Epithelial cell of esophagus (primary cell): ENCODE results near the gene LMAN2L.

Source experiments
- DNase-seq: peaks from one replicate; pipeline ENCODE4 v3.0.0; 2010; ENCODE audit warnings: low read depth
- H3K4me3 ChIP-seq: 2 replicates; pipeline ENCODE4 v1.5.1; 2011; ENCODE audit warnings: mild to moderate bottlenecking, low read length, control low read depth
- TF ChIP-seq, protein P1 (sequence below): IDR thresholded peaks from 2 replicates; pipeline ENCODE4 v1.5.1; 2011; ENCODE audit warnings: low read depth, mild to moderate bottlenecking, low read length, control low read depth, inconsistent platforms; ENCODE audit not compliant: insufficient read depth; ENCODE audit errors: missing control alignments

Gene LMAN2L

DNA sequence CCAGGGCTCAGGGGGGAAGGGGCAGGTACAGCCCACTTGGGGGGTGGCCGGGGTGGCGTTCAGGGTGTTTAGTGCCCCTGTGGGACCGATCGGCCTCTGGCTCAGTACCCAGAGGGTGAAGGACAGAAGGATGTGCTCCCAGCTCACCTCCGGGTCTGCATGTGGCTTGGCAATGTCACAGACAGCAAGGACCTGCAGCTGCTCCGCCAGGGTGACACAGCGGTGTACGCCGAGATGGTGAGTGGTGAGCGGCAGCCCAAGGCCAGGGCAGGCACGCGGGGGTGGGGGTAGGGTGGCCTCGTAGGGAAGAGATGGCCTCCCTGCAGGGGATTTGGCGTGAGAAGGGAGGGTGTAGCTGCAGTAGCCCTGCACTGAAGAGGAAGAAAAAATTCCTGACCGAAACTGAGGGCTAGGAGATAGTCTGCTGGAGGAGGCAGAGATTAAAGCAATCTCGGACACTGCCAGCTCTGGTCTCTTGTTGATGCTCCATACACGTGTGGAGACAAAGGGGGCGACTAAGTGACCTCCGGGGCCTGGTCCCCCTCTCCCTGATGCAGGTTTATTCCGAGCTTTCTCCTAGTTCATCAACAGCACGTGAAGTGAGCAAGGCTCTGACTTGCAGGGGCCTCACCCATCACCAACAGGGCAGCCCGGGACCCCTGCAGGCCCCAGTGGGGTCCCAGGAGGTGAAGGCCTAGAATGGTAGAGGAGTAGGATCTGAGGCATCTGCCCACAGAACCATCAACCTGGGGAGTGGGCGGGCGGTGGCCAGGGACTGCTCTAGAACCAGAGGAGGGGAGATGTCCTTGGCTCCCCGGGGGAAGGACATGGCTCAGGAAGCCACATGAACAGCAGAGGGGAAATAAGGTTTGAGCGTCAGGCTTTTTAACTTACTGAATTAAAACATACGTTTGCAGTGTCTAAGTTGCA, 51.9 kb downstream of the LMAN2L start:
- H3K4me3 ChIP-seq, result no peak overlapping the region
- TF ChIP-seq, protein P1, sequence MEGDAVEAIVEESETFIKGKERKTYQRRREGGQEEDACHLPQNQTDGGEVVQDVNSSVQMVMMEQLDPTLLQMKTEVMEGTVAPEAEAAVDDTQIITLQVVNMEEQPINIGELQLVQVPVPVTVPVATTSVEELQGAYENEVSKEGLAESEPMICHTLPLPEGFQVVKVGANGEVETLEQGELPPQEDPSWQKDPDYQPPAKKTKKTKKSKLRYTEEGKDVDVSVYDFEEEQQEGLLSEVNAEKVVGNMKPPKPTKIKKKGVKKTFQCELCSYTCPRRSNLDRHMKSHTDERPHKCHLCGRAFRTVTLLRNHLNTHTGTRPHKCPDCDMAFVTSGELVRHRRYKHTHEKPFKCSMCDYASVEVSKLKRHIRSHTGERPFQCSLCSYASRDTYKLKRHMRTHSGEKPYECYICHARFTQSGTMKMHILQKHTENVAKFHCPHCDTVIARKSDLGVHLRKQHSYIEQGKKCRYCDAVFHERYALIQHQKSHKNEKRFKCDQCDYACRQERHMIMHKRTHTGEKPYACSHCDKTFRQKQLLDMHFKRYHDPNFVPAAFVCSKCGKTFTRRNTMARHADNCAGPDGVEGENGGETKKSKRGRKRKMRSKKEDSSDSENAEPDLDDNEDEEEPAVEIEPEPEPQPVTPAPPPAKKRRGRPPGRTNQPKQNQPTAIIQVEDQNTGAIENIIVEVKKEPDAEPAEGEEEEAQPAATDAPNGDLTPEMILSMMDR, result no peak
- DNase-seq, result no peak

- H3K4me3 ChIP-seq, result no peak overlapping the region
- DNase-seq, result no peak
- TF ChIP-seq, protein P1, result no peak
These were observed 52.6 kb downstream of the LMAN2L start for GRCh38 chr2:96687266-96687665.

GRCh38 chr2:96685577-96686459, 54.0 kb downstream of the LMAN2L start:
- DNase-seq, result no peak
- H3K4me3 ChIP-seq, result no peak overlapping the region
- TF ChIP-seq, protein P1, result no peak

- TF ChIP-seq, protein P1, result no peak
- DNase-seq, result no peak
- no peak overlapping the region for H3K4me3 ChIP-seq
These were observed 54.8 kb downstream of the LMAN2L start for GRCh38 chr2:96684883-96685576.

DNA sequence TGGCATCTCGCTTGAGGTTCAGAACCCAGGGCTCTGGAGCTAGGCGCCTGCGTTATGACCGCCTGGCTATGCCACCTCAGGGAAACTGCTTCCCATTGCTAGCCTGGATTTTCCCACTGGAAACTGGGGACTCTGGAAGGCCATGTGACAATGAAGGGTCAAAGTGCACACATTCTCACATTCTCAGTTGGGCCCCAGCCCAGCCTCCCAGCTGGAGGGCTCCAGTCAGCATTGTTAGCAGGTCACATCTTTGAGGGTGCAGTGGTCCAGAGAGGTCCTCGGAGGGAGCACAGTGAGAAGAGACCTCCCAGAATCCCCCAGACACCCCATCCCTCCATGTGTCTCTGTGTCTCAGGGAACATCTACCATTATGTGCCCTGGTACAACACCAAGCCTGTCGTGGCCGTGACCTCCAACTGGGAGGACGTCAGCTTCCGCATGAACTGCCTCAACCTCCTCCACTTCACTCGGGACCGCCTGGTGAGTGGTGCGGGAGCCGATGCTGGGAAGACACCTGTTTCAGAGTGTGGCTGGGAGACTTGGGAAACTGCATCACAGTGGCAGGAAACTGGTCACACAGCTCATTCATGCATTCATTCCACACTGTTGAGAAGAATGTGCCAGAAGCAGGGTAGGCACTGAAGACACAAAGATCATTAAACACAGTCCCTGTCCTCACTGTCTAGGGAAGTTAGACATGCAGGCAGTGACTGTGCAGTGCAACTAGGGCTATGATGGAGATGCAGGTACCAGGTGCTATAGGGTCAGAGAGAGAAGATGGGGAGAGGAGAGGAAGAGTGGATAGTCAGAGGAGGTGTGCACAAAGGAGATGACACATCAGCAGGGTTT, 55.7 kb downstream of the LMAN2L start:
- DNase-seq, result no peak
- no peak overlapping the region for H3K4me3 ChIP-seq
- TF ChIP-seq, protein P1, result no peak

DNA sequence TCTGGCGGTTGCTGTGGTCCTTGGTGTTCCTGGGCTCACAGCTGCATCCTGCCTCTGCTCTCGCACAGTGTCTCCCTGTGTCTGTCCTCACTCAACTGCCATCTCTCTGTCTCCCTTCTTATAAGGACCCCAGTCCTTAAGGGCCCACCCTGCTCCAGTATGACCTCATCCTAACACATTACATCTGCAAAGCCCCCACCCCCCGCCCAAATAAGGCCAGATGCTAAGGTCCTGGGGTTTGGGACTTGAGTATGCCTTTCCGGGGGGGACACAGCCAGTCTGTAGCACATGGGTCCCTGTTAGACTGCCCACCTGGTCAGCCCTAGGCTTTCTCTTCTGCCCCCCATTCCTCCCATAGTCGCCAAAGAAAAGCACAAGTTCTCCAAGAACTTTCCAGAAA, 56.6 kb downstream of the LMAN2L start:
- DNase-seq, result no peak
- no peak overlapping the region for H3K4me3 ChIP-seq
- TF ChIP-seq, protein P1, result no peak
